Neuronal stem cell (in vitro differentiated cells): ENCODE results near the gene ATP6V1B1.

ENCODE experiments used
- DNase-seq: peaks from one replicate; pipeline ENCODE4 v3.0.0-alpha.2; 2013; ENCODE audit warnings: low spot score
- H2AFZ ChIP-seq: one replicate; pipeline ENCODE4 v1.6.1; 2013; ENCODE audit warnings: mild to moderate bottlenecking, low read length, inconsistent platforms
- H2AK5ac ChIP-seq: 2 replicates; pipeline ENCODE4 v1.6.1; 2013; ENCODE audit warnings: low read depth, mild to moderate bottlenecking, inconsistent platforms, low read length, moderate library complexity, mixed read lengths
- H2BK120ac ChIP-seq: 2 replicates; pipeline ENCODE4 v1.6.1; 2013; ENCODE audit warnings: low read depth, mild to moderate bottlenecking, inconsistent platforms, low read length, moderate library complexity, mixed read lengths
- H2BK12ac ChIP-seq: one replicate; pipeline ENCODE4 v1.6.1; 2013; ENCODE audit warnings: low read length, inconsistent platforms
- H2BK15ac ChIP-seq: 2 replicates; pipeline ENCODE4 v1.6.1; 2013; ENCODE audit warnings: mild to moderate bottlenecking, low read length, inconsistent platforms, mixed read lengths
- H2BK5ac ChIP-seq: one replicate; pipeline ENCODE4 v1.6.1; 2013; ENCODE audit warnings: inconsistent platforms, mild to moderate bottlenecking, low read length, moderate library complexity
- H3K14ac ChIP-seq: one replicate; pipeline ENCODE4 v1.6.1; 2013; ENCODE audit warnings: low read length, inconsistent platforms
- H3K18ac ChIP-seq: 2 replicates; pipeline ENCODE4 v1.6.1; 2013; ENCODE audit warnings: low read length, inconsistent platforms
- H3K23ac ChIP-seq: 2 replicates; pipeline ENCODE4 v1.6.1; 2013; ENCODE audit warnings: low read depth, mild to moderate bottlenecking, mixed read lengths, low read length, inconsistent platforms; ENCODE audit not compliant: poor library complexity
- H3K27ac ChIP-seq: replicated peaks from 3 replicates; pipeline ENCODE4 v1.5.1; 2013; ENCODE audit warnings: low read length, inconsistent platforms
- H3K27me3 ChIP-seq, 3 experiments: 2 replicates each; pipeline ENCODE4 v1.6.1; 2013; ENCODE audit warnings: low read length in 3 of 3, mild to moderate bottlenecking in 2 of 3, inconsistent platforms in 1 of 3, low read depth in 1 of 3, mixed read lengths in 1 of 3, moderate library complexity in 1 of 3; ENCODE audit not compliant: control insufficient read depth in 3 of 3, insufficient read depth in 3 of 3
- H3K36me3 ChIP-seq, 2 donors: replicated peaks in 1 of 2; 2 replicates each; pipeline ENCODE4 v1.6.1; 2013; ENCODE audit warnings: low read length in 2 of 2; ENCODE audit not compliant: control insufficient read depth in 2 of 2, insufficient read depth in 2 of 2
- H3K4ac ChIP-seq: 2 replicates; pipeline ENCODE4 v1.6.1; 2013; ENCODE audit warnings: inconsistent platforms, mild to moderate bottlenecking, low read length, moderate library complexity
- H3K4me1 ChIP-seq, 2 donors: 1 replicate in 1 of 2; 2 replicates in 1 of 2; pipeline ENCODE4 v1.6.1; 2013; ENCODE audit warnings: low read length in 2 of 2, low read depth in 1 of 2; ENCODE audit not compliant: control insufficient read depth in 2 of 2, insufficient read depth in 1 of 2
- H3K4me2 ChIP-seq: one replicate; pipeline ENCODE4 v1.6.1; 2013; ENCODE audit warnings: mild to moderate bottlenecking, low read length, inconsistent platforms; ENCODE audit not compliant: insufficient read depth, poor library complexity, severe bottlenecking
- H3K4me3 ChIP-seq, 2 donors: 2 replicates each; pipeline ENCODE4 v1.5.1; 2013; ENCODE audit warnings: low read length in 2 of 2, mild to moderate bottlenecking in 2 of 2, inconsistent platforms in 1 of 2, moderate library complexity in 1 of 2
- H3K79me1 ChIP-seq: one replicate; pipeline ENCODE4 v1.6.1; 2013; ENCODE audit warnings: low read depth, mild to moderate bottlenecking, inconsistent platforms, low read length, moderate library complexity
- H3K9ac ChIP-seq: one replicate; pipeline ENCODE4 v1.6.1; 2013; ENCODE audit warnings: mild to moderate bottlenecking, low read depth, low read length, inconsistent platforms; ENCODE audit not compliant: poor library complexity
- H3K9me3 ChIP-seq, 2 donors: replicated peaks in 1 of 2; 2 replicates each; pipeline versions ENCODE3 to v1.6.1; 2013; ENCODE audit warnings: low read length in 2 of 2, mild to moderate bottlenecking in 2 of 2, inconsistent platforms in 1 of 2, low read depth in 1 of 2, mixed read lengths in 1 of 2, moderate library complexity in 1 of 2; ENCODE audit not compliant: control insufficient read depth in 2 of 2, insufficient read depth in 1 of 2
- H4K8ac ChIP-seq: one replicate; pipeline ENCODE4 v1.6.1; 2013; ENCODE audit warnings: low read depth, mild to moderate bottlenecking, inconsistent platforms, low read length, moderate library complexity
- H4K91ac ChIP-seq: one replicate; pipeline ENCODE4 v1.6.1; 2013; ENCODE audit warnings: low read length, low read depth, mild to moderate bottlenecking, inconsistent platforms; ENCODE audit not compliant: poor library complexity
- WGBS, 2 donors: extraction: QIAGEN DNeasy Blood & Tissue Kit; methylation state at CpG; one replicate each; pipeline ENCODE4 v1.1.7; 2013; ENCODE audit warnings: missing lambda C conversion rate in 2 of 2, mixed read lengths in 1 of 2; ENCODE audit not compliant: insufficient read length in 2 of 2, insufficient replicate concordance in 1 of 2; ENCODE audit errors: extremely low coverage in 2 of 2; 5-methylcytosine and 5-hydroxymethylcytosine counted together

Gene ATP6V1B1

GRCh38 chr2:70974592-70974991 is 38.9 kb downstream of the ATP6V1B1 start:
- Histone ChIP-seq H2AFZ (no peak overlapping the region), H2BK120ac (no peak overlapping the region), H3K9me3 (no peaks in the 10 kb centered on the region), H3K4me2 (no peak overlapping the region), H3K79me1 (no peaks in the 10 kb centered on the region), H3K27me3 (peaks cover 0 to 5% (median 0%) of the 10 kb centered on the region in 3 experiments), H2BK15ac (no peak overlapping the region), H3K36me3 (no peaks in the 10 kb centered on the region), H3K23ac (no peak overlapping the region), H2BK5ac (no peak overlapping the region), H3K14ac (no peak overlapping the region), H4K8ac (no peak overlapping the region), H3K18ac (no peak overlapping the region), H2BK12ac (no peak overlapping the region), H3K4me1 (peaks cover 5 to 11% of the 10 kb centered on the region in 2 donors), H4K91ac (no peak overlapping the region), H3K27ac (no peak overlapping the region), H3K4ac (no peak overlapping the region), H3K9ac (no peak overlapping the region), H3K4me3 (no peak overlapping the region), H2AK5ac (no peak overlapping the region)
- no CpG with 5 or more reads among the region's 3 CpGs for WGBS, 2 donors
- no peak for DNase-seq

- Histone ChIP-seq H3K18ac (no peak overlapping the region), H2BK15ac (no peak overlapping the region), H3K14ac (no peak overlapping the region), H2BK5ac (no peak overlapping the region), H3K27me3 (peaks cover 0 to 7% (median 0%) of the 10 kb centered on the region in 3 experiments), H3K9ac (no peak overlapping the region), H3K79me1 (no peaks in the 10 kb centered on the region), H3K4ac (no peak overlapping the region), H2BK120ac (no peak overlapping the region), H3K4me3 (no peak overlapping the region), H3K4me1 (peaks cover 5 to 11% of the 10 kb centered on the region in 2 donors), H3K27ac (no peak overlapping the region), H2AFZ (no peak overlapping the region), H4K91ac (no peak overlapping the region), H4K8ac (no peak overlapping the region), H3K9me3 (no peaks in the 10 kb centered on the region), H3K36me3 (no peaks in the 10 kb centered on the region), H2AK5ac (no peak overlapping the region), H2BK12ac (no peak overlapping the region), H3K23ac (no peak overlapping the region), H3K4me2 (no peak overlapping the region)
- no CpG with 5 or more reads among the region's 2 CpGs for WGBS, 2 donors
- DNase-seq = no peak
These were observed 39.5 kb downstream of the ATP6V1B1 start for GRCh38 chr2:70975237-70975636.

- Histone ChIP-seq H3K18ac (no peak overlapping the region), H3K36me3 (no peaks in the 10 kb centered on the region), H4K91ac (no peak overlapping the region), H3K4me2 (no peak overlapping the region), H3K9me3 (no peaks in the 10 kb centered on the region), H3K27ac (no peak overlapping the region), H3K27me3 (peaks cover 0 to 7% (median 0%) of the 10 kb centered on the region in 3 experiments), H3K9ac (no peak overlapping the region), H2BK12ac (no peak overlapping the region), H3K23ac (no peak overlapping the region), H2BK5ac (no peak overlapping the region), H3K14ac (no peak overlapping the region), H2AK5ac (no peak overlapping the region), H4K8ac (no peak overlapping the region), H2BK15ac (no peak overlapping the region), H2BK120ac (no peak overlapping the region), H3K79me1 (no peaks in the 10 kb centered on the region), H3K4me1 (peaks cover 5 to 11% of the 10 kb centered on the region in 2 donors), H2AFZ (no peak overlapping the region), H3K4ac (no peak overlapping the region), H3K4me3 (no peak overlapping the region)
- WGBS, 2 donors = no CpG with 5 or more reads among the region's 14 CpGs
- no peak for DNase-seq
These were observed 42.0 kb downstream of the ATP6V1B1 start for GRCh38 chr2:70977605-70978205.

- Histone ChIP-seq H3K23ac (peak within 1 kb of the TSS; percentile 25), H3K9me3 (no peaks in the 10 kb centered on the region), H3K27ac (no peak within 1 kb of the TSS), H4K91ac (no peak within 1 kb of the TSS), H4K8ac (no peak within 1 kb of the TSS), H3K4me2 (peak within 1 kb of the TSS; percentile 100), H2BK120ac (peak within 1 kb of the TSS; percentile 9), H2BK5ac (no peak within 1 kb of the TSS), H2AK5ac (peak within 1 kb of the TSS; percentile 28), H3K36me3 (no peaks in the 10 kb centered on the region), H3K14ac (no peak within 1 kb of the TSS), H3K18ac (peak within 1 kb of the TSS; percentile 95), H2BK12ac (no peak within 1 kb of the TSS), H3K4me3 (peak within 1 kb of the TSS in 1 of 2 donors; percentile 79), H3K4ac (peak within 1 kb of the TSS; percentile 18), H2AFZ (no peak within 1 kb of the TSS), H3K27me3 (peaks cover 0 to 7% (median 0%) of the 10 kb centered on the region in 3 experiments), H3K79me1 (no peaks in the 10 kb centered on the region), H3K9ac (peak within 1 kb of the TSS; percentile 85), H3K4me1 (peaks cover 5 to 11% of the 10 kb centered on the region in 2 donors), H2BK15ac (no peak within 1 kb of the TSS)
- DNase-seq = peak; percentile 51
- WGBS, 2 donors = no CpG with 5 or more reads among the region's 67 CpGs
These were observed 42.9 kb downstream of the ATP6V1B1 start, which contains the start of gene ANKRD53 for GRCh38 chr2:70978341-70979179. ANKRD53 (plus strand) TSS chr2:70978630; CDS start chr2:70978646, 16 bp downstream.
